LoVo (cell line): ENCODE results near the gene HOXB9.

Experiments
- DNase-seq: peaks from one replicate; pipeline ENCODE4 v3.0.0-alpha.2; 2016; ENCODE audit warnings: low spot score

HOXB9 gene

GRCh38 chr17:48624118-48624517 lies 2.0 kb downstream of the HOXB9 start:
- DNase-seq: no peak

DNA sequence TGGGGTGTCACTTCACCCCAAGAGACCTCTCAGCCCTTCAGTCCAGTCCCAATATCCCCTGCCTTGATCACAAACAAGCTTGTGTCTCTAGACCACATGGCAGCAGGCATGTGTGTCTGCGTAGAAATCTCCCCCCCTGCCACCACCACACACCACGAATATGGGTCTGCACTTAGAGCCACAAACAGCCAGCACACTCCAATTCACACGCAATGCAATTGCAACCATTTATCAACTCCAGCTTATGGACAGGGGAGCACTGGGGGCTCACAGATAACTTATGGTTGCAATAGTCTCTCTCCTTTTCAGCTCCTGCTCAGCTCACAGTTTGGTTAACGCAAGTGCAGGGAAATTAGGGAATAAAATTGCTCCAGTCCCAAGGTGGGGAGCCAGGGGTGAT lies 2.6 kb downstream of the HOXB9 start:
- DNase-seq: no peak

- DNase-seq: no peak
Measured at GRCh38 chr17:48622857-48623256, 3.3 kb downstream of the HOXB9 start.

DNA sequence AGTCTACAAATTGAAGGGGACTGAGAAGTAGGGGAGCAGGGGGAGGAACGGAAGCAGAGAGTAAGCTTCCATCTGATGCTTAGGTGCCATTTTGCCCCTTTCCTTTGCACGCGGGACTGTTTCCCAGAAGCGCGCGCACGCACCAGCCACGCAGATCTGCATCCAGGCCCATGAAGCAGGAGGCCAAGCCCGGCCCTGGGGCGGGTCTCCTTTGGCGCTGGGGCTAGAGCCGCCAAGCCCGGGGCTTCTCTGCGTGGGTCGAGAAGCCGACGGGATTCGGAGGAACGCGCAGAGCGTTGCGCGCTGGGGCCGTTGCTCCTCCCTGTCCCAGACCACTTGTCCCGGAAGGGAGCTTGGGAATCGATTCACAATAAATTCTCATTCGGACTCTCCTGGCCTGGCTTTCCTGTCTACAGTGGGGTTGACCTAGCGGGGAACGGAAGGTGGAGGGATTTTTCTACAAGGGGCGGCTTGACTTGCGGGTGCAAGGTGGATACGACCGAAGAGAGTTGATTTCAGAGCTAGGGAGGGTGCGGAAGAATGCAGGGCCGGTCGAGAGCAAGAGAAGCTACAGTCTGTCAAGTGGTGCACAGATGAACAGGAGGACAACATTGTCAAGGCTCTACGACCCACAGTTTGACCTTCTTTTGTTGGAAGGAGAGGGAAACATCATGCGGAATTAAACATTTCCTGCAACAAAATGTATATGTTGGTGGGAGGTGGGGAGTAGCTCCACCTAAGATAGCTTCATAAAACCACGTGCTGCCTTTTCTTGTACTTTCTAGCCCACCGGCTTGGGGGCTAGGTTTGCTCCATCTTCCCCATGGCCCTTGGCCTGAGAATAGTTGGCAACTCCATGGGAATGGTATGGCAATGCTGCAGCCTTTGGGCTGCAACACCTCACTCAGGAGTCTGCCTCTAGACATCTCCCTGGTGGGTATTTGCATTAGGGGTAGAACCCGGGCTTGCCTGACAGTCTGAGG lies 4.5 kb downstream of the HOXB9 start:
- DNase-seq: no peak

DNA sequence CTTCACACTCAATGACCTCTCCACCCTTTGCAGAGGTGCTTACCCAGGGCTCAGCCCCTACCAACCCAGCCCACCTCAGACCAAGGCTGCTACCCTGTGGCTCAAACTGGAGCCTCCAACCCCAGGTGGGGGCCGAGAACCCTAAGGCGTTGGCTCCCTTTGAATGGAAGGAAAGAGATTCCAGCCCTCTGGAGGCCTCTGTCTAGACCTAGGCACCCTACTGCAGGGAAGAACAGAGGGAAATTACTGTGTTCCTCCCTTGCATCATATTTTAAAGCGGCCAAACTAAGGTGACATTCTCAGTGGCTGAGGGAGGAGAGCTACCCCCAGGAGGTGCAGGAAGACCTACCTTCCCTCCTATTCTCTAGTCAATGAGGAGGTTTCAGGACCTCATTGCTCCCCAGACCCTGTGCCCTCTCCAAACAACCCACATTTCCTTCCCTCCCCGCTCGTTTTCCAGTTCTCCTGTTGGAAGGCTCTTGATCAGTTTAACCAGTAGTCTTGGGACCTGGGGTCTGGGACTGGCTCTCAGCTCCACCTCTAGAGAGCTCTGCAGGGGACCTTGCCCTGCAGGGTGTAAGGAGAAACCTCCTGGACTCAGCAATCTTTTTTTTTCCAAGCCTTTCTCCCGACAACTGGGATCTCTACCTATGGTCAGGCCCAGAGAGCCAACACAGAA lies 5.6 kb downstream of the HOXB9 start:
- DNase-seq: no peak

DNA sequence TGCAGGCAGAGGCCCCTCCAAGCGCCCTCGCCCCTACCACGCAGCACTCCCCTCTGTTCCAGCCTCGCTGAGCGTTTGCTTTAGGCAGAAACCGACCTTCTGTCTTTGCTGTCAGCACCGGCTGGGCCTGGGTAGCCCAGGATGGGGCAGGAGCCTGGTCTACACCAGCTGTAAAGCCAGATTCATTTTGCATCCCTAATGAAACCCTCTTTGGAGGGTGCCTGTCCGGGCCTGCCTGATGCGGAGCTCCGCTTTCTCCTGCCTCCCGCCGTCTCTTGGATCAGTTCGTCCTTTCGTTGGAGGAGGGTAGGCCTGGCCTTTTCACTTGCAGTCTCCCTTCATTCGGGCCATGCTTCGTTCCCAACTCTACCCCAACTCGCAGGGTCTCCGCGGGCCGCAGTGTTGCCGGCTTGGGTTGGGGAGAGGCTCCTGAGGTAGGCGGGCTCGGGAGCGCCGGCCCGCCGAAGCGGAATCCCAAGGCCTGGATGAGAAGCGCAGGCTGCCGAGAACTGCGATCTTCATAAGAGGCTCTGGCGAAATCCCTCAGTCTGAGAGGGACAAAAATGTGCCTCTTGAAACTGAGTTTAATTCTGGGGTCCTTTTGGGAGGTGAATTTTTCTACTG lies 6.2 kb downstream of the HOXB9 start:
- DNase-seq: no peak

GRCh38 chr17:48618256-48618896 lies 7.8 kb downstream of the HOXB9 start:
- DNase-seq: peak; percentile 93

DNA sequence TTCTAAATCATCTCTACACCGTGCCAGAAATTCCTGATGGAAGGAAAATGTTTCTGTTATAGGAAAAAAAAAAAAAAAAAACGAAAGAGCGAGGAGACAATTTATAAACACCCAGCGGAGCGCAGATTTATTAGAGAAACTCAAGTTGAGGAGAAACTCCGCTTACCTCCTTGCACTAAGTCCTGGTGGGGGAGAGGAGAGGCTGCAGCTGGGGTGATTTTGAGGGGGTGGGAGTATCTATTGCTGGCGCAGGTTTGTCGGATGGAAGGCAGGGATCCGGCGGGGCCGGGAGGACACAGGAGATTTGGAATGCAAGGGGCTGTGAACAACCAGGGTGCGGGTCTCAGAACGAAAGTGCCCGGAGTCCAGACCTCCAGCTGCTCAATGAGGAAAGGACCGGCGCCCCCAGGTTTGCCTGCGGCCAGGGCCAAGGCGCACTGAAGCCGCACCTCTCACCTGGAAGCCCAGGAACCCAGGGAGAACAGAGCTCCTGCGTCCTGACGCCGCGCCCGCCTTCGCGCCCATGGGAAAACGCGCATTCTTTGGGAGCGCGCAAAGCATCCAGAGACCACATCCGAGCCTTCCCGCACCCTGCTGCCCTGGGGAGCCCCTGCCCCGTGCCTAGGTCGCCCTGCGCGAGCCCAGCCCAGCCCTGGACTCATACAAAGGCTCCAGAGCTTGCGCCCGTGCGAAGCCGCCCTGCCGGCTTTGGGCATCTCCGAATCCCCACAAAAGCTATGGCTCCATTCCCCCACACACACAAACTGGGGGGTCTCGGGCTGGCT lies 8.5 kb downstream of the HOXB9 start:
- no peak for DNase-seq

DNA sequence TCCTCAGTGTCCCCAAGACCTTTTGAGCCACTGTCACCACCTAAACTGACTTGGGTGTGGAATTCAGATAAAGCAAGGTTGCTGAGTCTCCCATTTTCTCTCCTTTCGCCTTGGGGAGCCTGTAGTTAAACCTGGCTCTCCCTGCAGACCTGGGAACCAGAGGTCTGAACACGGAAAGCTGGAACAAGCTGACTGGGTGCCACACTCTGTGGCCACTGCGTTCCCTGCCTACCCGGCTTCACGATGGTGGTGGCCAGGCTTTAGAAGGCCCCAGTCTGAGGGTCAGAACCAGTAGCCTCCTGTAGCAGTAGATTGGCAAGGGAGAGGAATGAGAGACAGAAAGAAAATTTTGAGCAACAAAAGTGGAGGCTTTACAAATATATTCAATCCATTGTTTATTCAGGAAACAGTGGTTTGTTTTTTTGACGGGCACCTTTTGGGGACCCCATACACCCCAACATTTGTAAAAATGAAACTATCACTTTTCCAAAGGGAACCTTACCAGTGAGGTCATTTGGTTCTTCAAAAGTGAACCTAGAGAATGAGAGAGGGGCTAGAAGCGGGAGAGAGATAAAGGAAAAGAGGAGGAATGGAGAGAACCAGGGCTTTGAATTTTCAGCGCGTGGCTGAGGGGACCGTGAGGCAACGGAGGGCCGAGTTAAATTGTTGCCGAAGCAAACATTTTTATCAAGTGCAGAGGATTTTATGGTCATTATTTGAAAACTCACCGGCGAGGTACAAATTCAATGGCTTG lies 9.3 kb downstream of the HOXB9 start:
- DNase-seq: no peak

GRCh38 chr17:48615963-48616716 lies 10.0 kb downstream of the HOXB9 start:
- DNase-seq: no peak

GRCh38 chr17:48615047-48615962 lies 10.9 kb downstream of the HOXB9 start, which contains the start of gene HOXB8:
Gene HOXB8, minus strand, starts transcription at chr17:48615292. Its CDS starts 588 bp downstream, at chr17:48614704.
- peak; percentile 58 for DNase-seq

GRCh38 chr17:48613862-48614694 lies 12.1 kb downstream of the HOXB9 start:
- no peak for DNase-seq

- no peak for DNase-seq
Measured at GRCh38 chr17:48612854-48613691, 13.1 kb downstream of the HOXB9 start.

DNA sequence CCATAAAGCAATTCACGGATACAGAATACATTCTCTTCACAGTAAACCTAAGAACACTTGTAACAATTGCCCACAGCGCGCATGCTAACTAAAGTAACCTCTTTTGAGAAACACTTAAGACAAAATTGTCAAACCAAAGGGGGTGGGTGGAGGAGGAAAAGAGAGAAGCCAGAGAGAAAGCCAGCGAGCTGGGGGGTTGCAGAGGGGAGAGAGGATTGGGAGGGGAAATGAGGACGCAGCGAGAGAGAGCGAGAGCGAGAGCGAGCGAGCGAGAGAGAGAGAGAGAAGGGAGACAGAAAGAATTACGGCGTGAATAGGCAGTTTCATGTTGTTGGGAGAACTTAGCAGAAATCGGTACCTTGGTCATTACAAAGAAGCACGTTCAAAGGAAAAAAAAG lies 13.7 kb downstream of the HOXB9 start:
- DNase-seq: no peak

- DNase-seq: no peak
Measured at GRCh38 chr17:48611681-48612455, 14.3 kb downstream of the HOXB9 start.

DNA sequence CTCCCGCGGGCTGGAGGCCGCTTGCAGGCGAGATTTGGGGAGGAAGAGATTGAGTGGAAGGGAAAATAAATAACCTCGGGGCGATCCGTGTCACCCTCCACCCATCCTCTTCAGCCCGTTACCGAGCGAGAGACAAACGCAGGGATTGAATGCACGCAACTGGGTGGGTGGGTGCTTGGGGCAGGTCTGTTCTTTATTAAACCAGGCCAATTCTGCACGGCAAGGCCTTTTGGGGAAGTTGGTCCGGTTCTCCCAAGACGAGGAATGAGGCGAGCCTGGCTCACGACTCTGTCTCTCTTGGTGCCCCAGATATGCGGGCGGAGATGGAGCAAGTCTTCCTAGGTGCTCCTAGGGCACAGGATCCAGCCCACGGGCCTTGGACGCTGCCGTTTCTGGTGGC lies 14.9 kb downstream of the HOXB9 start:
- DNase-seq: no peak
